ENCODE results near the gene ARMC12. TPM values are rescaled to one million over a fixed set of nuclear protein-coding genes. Genes with fewer than 3 reads are reported as not detected.

Gene ARMC12
- total RNA-seq, 1 experiment from 2014 or later: 0.51 TPM

GRCh38 chr6:35735452-35735851 is 1.4 kb upstream of the ARMC12 start:
- DNase-seq (ENCODE audit: low read depth): no peak

- DNase-seq (ENCODE audit: low read depth): peak; percentile 73
Measured at GRCh38 chr6:35736253-35736894, 458 bp upstream of the ARMC12 start.

GRCh38 chr6:35737413-35738211 is 780 bp downstream of the ARMC12 start:
- peak; percentile 57 for DNase-seq (ENCODE audit: low read depth)

- DNase-seq (ENCODE audit: low read depth): no peak
Measured at GRCh38 chr6:35739645-35740524, 3.1 kb downstream of the ARMC12 start.

- no peak for DNase-seq (ENCODE audit: low read depth)
Measured at GRCh38 chr6:35742842-35743241, 6.0 kb downstream of the ARMC12 start.

- DNase-seq (ENCODE audit: low read depth): no peak
Measured at GRCh38 chr6:35745509-35745908, 8.7 kb downstream of the ARMC12 start.

GRCh38 chr6:35746516-35746915 is 9.7 kb downstream of the ARMC12 start:
- no peak for DNase-seq (ENCODE audit: low read depth)

GRCh38 chr6:35747877-35748276 is 11.0 kb downstream of the ARMC12 start:
- no peak for DNase-seq (ENCODE audit: low read depth)

GRCh38 chr6:35750557-35750956 is 13.7 kb downstream of the ARMC12 start:
- DNase-seq (ENCODE audit: low read depth): no peak

- DNase-seq (ENCODE audit: low read depth): no peak
Measured at GRCh38 chr6:35751594-35751993, 14.8 kb downstream of the ARMC12 start.

- no peak for DNase-seq (ENCODE audit: low read depth)
Measured at GRCh38 chr6:35752330-35752729, 15.5 kb downstream of the ARMC12 start.

- DNase-seq (ENCODE audit: low read depth): peak; percentile 54
Measured at GRCh38 chr6:35754452-35755277, 17.8 kb downstream of the ARMC12 start.

- no peak for DNase-seq (ENCODE audit: low read depth)
Measured at GRCh38 chr6:35755278-35755924, 18.6 kb downstream of the ARMC12 start.

GRCh38 chr6:35757456-35758123 is 20.8 kb downstream of the ARMC12 start:
- DNase-seq (ENCODE audit: low read depth): peak; percentile 49

- no peak for DNase-seq (ENCODE audit: low read depth)
Measured at GRCh38 chr6:35759426-35759825, 22.6 kb downstream of the ARMC12 start.

- no peak for DNase-seq (ENCODE audit: low read depth)
Measured at GRCh38 chr6:35765739-35766138, 28.9 kb downstream of the ARMC12 start.

- DNase-seq (ENCODE audit: low read depth): no peak
Measured at GRCh38 chr6:35769211-35769610, 32.4 kb downstream of the ARMC12 start.

GRCh38 chr6:35771343-35771627 is 34.5 kb downstream of the ARMC12 start:
- no peak for DNase-seq (ENCODE audit: low read depth)

- DNase-seq (ENCODE audit: low read depth): no peak
Measured at GRCh38 chr6:35774116-35774794, 37.4 kb downstream of the ARMC12 start.

- DNase-seq (ENCODE audit: low read depth): peak; percentile 32
Measured at GRCh38 chr6:35775031-35775430, 38.2 kb downstream of the ARMC12 start.
